RCC 7860 (cell line): ENCODE data around the gene XRN1.
"Not testable (repeated sequence)": the region's sequence is repeated elsewhere in the genome, so short reads cannot be mapped to it uniquely, and the experiment has no call there.

Source experiments
- DNase-seq: peaks from one replicate; pipeline ENCODE4 v3.0.0-alpha.2; 2015; ENCODE audit warnings: low spot score
- FAIRE-seq: peaks from 2 replicates; lab custom pipeline; 2012; peaks lifted over from hg19 to GRCh38; lab: Jason Lieb, UNC

XRN1 gene

DNA sequence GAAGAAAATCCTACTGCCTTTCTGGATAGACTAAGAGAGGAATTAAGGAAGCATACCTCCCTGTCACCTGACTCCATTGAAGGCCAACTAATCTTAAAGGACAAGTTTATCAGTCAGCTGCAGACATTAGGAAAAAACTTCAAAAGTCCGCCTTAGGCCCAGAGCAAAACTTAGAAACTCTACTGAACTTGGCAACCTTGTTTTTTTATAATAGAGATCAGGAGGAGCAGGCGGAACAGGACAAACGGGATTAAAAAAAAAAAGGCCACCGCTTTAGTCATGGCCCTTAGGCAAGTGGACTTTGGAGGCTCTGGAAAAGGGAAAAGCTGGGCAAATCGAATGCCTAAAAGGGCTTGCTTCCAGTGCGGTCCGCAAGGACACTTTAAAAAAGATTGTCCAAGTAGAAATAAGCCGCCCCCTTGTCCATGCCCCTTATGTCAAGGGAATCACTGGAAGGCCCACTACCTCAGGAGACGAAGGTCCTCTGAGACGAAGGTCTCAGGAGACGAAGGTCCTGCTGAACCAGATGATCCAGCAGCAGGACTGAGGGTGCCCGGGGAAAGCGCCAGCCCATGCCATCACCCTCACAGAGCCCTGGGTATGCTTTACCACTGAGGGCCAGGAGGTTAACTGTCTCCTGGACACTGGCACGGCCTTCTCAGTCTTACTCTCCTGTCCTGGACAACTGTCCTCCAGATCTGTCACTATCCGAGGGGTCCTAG lies 8.2 kb downstream of the XRN1 start:
- DNase-seq, FAIRE-seq: not testable (repeated sequence)

GRCh38 chr3:142438096-142438495 lies 9.7 kb downstream of the XRN1 start:
- not testable (repeated sequence) for DNase-seq, FAIRE-seq

DNA sequence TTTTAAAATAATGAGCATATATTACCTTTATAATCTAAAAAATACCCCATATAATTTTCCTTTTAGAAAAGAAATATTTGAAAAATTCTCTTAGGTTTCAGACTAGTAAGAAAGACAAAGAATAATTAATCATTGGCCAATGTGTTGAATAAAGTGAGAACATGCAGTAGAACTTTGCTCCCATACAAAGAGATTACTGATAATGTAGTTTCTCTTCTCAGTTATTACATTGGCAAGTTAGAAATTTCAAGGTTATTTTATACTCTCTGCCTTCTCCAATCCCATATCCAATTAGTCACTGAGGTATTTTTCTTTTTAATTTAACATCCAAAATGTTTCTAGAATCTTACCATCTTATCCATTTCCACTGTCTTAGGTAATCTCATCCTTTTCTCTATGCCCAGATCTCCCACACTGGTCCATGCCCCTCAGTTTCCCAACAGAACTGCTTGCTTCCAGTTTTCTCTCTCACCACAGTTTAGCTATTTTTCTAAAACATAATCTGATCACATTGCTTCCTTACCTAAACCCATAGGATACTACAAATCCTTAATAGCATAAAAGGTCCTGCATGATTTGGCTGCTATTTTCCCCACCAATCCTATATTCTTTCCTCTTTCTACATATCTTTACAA lies 10.8 kb downstream of the XRN1 start:
- DNase-seq (no peak), FAIRE-seq (peak; percentile 56)

- FAIRE-seq (no peak), DNase-seq (no peak)
Observed at GRCh38 chr3:142434503-142434902, 13.3 kb downstream of the XRN1 start.

- DNase-seq (no peak), FAIRE-seq (no peak)
Observed at GRCh38 chr3:142433110-142433509, 14.7 kb downstream of the XRN1 start.

DNA sequence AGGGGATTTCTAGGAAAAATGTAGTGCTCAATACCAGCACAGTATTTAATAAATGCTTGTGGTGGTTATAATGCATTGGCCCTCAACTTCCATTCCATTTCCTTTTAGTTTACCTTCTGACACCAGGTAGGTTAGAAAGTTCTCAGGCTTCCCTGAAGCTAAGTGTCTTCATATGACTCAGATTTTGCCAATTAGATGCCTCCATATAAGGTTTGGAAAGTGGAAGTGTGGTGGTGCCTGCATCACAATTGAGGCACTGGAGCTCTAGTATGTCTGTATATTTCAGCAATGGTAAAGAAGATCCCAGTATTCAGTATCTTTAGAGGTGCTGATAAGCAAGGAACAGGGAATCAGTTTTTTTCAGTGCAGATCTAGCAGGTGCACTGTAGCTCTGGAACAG lies 18.3 kb downstream of the XRN1 start:
- FAIRE-seq: no peak
- DNase-seq: no peak

DNA sequence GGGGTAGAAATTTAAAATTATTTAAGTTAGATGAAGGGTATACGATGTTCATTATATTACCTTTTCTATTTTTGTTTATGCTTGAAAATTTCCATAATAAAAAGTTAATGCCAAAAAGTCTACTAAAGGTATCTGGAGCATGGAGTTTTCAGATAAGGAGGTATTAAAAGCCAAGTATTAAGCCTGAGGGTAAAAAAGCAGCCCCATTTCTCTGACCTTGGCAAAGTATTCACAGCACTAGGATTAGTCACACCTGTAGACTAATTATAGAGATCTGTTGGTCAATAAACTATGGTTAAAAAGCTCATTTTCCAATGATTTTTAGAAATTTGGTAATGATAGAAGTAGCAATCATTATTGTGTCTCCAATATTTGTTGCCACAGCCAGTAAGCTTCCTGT lies 23.1 kb downstream of the XRN1 start:
- FAIRE-seq: no peak

DNA sequence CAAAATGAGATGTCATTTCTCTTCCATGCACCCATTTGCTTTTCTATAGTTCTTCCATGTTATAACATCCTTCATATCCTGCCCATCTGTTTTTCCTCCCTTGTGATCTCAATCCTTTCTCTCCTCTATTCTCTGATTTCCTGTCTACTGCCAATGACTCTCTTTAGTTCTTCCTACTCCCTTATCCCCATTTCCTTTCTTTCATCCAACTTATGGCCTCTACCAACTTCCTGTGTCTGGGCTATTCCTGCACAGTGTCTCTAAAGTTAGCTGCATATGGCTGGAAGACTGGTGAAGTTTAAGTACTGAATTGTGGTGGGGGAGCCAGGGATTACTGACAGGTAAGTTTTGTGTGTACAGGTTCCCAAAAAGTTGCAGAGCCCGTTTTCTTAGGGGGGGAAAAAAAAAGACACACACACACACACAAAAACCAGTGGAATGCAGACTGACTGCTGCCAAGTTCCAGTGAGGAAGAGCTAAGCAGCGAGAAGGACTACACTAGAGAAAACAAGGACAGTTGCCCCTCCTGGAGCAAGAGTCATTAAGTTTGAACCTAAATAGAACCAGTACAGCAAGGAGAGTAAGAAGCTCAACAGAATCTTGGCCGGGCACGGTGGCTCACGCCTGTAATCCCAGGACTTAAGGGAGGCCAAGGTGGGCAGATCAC lies 28.8 kb downstream of the XRN1 start:
- DNase-seq (no peak), FAIRE-seq (no peak)

More for the DNA sequence above, 23.1 kb downstream of the XRN1 start:
- DNase-seq: no peak

GRCh38 chr3:142417302-142417701 lies 30.5 kb downstream of the XRN1 start:
- FAIRE-seq (no peak), DNase-seq (no peak)

DNA sequence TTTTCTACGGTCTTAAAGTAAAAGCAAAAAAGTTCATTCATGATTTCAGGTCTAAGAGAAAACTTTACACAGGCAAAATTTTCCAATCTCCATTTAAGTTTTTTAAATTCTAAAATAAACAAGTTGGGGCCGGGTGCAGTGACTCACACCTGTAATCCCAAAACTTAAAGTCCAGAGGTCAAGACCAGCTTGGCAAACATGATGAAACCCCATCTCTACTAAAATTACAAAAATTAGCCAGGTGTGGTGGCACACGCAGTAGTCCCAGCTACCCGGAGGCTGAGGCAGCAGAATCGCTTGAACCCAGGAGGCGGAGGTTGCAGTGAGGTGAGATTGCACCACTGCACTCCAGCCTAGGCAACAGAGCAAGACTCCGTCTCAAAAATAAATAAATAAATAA lies 47.3 kb downstream of the XRN1 start:
- DNase-seq, FAIRE-seq: not testable (repeated sequence)

DNA sequence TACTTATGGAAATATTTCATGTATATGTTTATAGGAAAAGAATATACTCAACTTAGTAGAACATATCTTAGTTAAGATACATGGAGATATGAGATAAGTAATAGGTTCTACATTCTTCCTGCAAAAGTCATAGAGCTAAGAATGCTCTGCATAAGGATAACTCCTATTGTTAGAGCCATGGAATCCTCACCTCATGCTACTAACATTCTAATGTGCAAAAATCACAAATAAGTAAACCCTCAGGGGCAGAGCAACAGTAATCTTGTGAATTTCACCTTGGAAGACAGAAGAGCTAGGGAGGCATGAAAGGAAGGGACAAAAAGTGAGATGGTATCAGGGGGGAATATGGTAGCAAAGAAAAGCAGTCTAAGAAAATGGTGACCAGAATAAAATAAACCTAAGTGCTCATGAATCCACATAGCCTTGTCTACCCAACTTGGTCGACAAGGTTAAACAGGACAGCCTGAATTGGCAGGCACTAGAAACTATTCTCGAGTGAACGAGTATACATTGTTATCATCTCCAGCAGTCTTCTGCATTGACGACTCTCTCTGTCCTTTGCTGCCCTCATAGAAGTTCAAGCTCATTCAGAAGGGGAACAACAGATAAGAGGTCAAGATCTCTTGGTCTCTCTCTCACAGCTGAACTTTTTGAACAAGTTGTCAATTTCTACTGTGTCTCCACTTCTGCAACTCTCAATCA lies 52.8 kb downstream of the XRN1 start:
- FAIRE-seq: no peak

DNA sequence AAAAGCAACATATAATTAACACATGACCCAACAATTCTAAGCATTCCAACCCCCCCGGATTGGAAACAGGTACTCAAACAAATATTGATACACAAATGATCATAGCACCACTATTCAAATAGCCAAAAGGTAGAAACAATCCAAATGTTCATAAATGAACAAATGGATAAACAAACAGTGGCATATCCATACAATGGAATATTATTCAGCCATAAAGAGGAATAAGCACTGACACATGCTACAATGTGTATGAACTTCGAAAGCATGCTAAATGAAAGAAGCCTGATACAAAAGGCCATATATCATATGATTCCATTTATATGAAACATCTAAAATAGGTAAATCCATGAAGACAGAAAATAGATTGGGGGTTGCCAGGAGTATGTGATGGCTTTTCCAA lies 62.8 kb downstream of the XRN1 start:
- FAIRE-seq (no peak), DNase-seq (no peak)

More for the DNA sequence above, 52.8 kb downstream of the XRN1 start:
- DNase-seq: no peak

DNA sequence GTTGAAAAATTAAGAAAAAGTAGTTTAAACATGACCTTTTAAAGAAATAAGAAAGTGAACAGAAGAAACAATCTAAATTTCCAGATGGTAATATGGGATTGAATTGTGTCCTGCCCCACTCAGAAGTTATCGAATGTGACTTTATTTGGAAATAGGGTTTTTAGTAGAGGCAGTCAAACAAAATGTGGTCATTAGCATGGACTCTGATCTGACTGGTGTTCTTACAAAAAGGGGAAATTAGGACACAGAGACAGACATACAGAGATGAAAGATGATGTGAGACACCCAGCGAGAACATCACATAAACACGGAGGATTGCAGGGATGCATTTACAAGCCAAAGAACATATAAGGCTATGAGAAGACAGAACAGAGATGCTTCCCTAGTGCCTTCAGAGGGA lies 73.2 kb downstream of the XRN1 start:
- DNase-seq (no peak), FAIRE-seq (no peak)

GRCh38 chr3:142369576-142369975 lies 78.3 kb downstream of the XRN1 start:
- not testable (repeated sequence) for FAIRE-seq, DNase-seq

GRCh38 chr3:142366434-142366833 lies 81.4 kb downstream of the XRN1 start:
- DNase-seq (no peak), FAIRE-seq (no peak)

GRCh38 chr3:142363936-142364467 lies 83.8 kb downstream of the XRN1 start:
- DNase-seq: no peak
- FAIRE-seq: no peak

DNA sequence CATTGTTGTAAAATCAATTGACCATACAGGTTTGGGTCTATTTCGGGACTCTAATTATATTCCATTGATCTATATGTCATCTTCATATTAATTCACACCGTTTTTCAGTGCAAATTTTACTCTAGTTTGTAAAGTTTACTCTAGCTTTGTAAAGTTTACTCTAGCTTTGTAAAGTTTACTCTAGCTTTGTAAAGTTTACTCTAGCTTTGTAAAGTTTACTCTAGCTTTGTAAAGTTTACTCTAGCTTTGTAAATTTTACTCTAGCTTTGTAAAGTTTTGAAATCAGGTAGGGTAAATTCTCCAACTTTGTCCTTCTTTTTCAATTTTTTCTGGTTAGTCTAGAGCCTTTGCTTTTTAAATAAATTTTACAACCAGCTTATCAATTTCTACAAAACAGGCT lies 84.4 kb downstream of the XRN1 start:
- FAIRE-seq: not testable (repeated sequence)

GRCh38 chr3:142359367-142359766 lies 88.5 kb downstream of the XRN1 start:
- FAIRE-seq (no peak), DNase-seq (no peak)

More for the DNA sequence above, 84.4 kb downstream of the XRN1 start:
- not testable (repeated sequence) for DNase-seq

DNA sequence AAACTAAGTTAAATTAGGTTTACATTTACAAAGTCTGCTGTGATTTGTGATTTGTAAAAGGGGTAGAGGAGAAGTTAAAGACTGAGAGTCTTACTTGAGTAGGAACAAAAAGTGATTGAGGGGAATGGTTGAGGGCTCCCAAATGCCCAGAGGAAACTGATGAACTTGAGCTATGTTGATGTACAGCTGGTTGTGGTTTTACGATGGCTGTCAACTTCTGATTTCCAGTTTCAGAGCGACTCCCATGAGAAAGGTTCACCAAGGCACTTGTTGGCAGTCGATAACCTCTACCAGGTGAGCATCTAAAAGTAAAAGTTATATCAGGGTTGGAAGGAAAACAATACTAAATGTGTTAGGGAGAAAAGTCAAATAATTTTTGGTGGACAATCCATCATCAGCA lies 91.0 kb downstream of the XRN1 start:
- DNase-seq (no peak), FAIRE-seq (no peak)

GRCh38 chr3:142355692-142356091 lies 92.1 kb downstream of the XRN1 start:
- DNase-seq (no peak), FAIRE-seq (no peak)

GRCh38 chr3:142354076-142354475 lies 93.8 kb downstream of the XRN1 start:
- DNase-seq (no peak), FAIRE-seq (no peak)
